Mucosa of rectum (tissue), 2 donors: ENCODE measurements around the gene ICA1.

ENCODE experiments used
- H3K27ac ChIP-seq, 2 donors: one replicate each; pipeline ENCODE4 v1.7.0; 2013; ENCODE audit warnings: inconsistent platforms in 2 of 2, low read depth in 2 of 2, low read length in 2 of 2
- H3K27me3 ChIP-seq, 2 donors: one replicate each; pipeline ENCODE4 v1.7.0; 2013; ENCODE audit warnings: low read length in 2 of 2; ENCODE audit not compliant: control insufficient read depth in 2 of 2, insufficient read depth in 2 of 2
- H3K36me3 ChIP-seq, 2 donors: one replicate each; pipeline ENCODE4 v1.7.0; 2013; ENCODE audit warnings: low read length in 2 of 2; ENCODE audit not compliant: control insufficient read depth in 2 of 2, insufficient read depth in 2 of 2
- H3K4me1 ChIP-seq, 2 donors: one replicate each; pipeline ENCODE4 v1.7.0; 2013; ENCODE audit warnings: low read length in 2 of 2, mild to moderate bottlenecking in 1 of 2; ENCODE audit not compliant: control insufficient read depth in 2 of 2, insufficient read depth in 2 of 2
- H3K4me3 ChIP-seq, 2 donors: one replicate each; pipeline ENCODE4 v1.7.0; 2013; ENCODE audit warnings: low read length in 2 of 2
- H3K9ac ChIP-seq, 2 donors: one replicate each; pipeline ENCODE4 v1.7.0; 2013; ENCODE audit warnings: low read length in 2 of 2, low read depth in 1 of 2, mild to moderate bottlenecking in 1 of 2
- H3K9me3 ChIP-seq, 2 donors: one replicate each; pipeline ENCODE4 v1.7.0; 2013; ENCODE audit warnings: low read length in 2 of 2; ENCODE audit not compliant: control insufficient read depth in 2 of 2
- donor health status: healthy.
- donor health status: Normal muscosa, but diverticular disease.

The ICA1 gene

DNA sequence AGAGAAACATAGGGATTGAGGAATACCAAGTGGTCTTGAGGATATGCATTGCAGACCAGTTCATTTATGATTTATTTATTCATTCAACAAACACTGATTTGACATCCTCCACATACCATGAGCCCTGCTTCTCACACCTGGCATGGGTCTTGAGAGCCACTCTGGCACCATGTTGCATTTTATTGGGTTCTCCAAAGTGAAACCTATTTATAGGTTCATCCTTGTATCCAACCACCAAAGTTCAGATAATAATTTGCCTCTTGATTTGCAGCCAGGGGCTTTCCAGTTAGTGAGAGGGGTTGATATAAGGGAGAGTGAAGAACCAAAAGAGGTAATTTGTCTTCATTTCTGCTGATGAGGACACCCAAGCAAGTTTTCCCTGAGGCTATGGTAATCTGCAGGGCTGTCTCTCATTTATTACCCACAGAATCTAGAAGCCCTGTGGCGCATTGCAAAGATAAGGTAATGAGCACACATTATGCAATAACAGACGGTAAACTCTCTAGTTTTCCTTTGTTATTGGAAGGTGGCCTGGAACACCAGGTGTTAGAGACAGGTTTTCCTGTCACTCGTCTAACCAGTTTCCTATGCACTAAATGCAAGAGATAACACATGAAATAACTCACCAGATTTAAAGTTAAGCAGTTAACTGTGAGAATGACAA, 28.8 kb upstream of the ICA1 start:
- Histone ChIP-seq H3K36me3 (no peaks in the 10 kb centered on the region), H3K9me3 (no peaks in the 10 kb centered on the region), H3K27me3 (no peaks in the 10 kb centered on the region), H3K27ac (no peak overlapping the region), H3K4me3 (no peak overlapping the region), H3K4me1 (peaks cover 2 to 8% of the 10 kb centered on the region in 2 donors), H3K9ac (no peak overlapping the region)

- no peaks in the 10 kb centered on the region for H3K36me3 ChIP-seq
- no peak overlapping the region for H3K4me3 ChIP-seq
- H3K4me1 ChIP-seq: peaks cover 0 to 5% of the 10 kb centered on the region in 2 donors
- no peaks in the 10 kb centered on the region for H3K9me3 ChIP-seq
- H3K9ac ChIP-seq: no peak overlapping the region
- H3K27me3 ChIP-seq: no peaks in the 10 kb centered on the region
- no peak overlapping the region for H3K27ac ChIP-seq
Observed at GRCh38 chr7:8286118-8286517, 24.2 kb upstream of the ICA1 start.

DNA sequence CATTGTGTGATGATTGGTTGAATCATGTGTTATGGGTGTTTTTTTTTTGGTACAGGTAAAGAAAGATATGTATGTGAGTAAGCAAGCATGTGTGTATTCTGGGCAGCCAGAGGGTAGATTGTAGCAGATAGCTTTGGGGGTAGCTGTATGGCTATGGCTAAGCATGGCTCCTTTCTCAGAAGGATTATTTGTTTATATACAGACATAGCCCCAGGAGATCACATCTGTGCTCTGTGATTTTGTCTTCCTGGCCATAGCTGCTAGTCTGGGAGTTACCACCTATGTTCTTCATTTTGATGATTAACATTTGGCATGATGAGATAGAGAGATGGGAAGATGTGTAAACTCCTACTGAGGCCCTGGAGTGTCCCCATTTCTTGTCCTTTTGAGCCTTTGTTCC, 23.2 kb upstream of the ICA1 start:
- Histone ChIP-seq H3K27me3 (no peaks in the 10 kb centered on the region), H3K4me3 (no peak overlapping the region), H3K36me3 (no peaks in the 10 kb centered on the region), H3K4me1 (no peaks in the 10 kb centered on the region), H3K9ac (no peak overlapping the region), H3K27ac (no peak overlapping the region), H3K9me3 (no peaks in the 10 kb centered on the region)

DNA sequence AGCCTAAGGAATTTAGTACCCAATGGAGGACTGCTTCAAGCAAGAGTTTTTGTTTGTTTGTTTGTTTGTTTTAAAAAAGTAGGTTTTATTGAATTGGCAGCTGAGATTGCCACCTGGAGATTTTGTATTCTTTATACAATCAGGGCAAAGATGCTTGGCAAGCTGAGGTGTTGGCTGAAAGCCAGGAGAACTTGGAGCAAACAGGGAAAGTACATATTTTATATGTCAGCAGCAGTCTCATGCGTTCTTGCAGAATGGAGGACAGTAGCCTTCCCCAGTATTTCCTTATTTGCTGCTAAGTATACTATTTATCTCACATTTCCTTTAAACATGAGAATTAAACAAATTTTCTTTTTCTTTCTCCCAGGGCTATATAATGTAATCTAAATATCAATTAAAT, 22.6 kb upstream of the ICA1 start:
- Histone ChIP-seq H3K9me3 (no peaks in the 10 kb centered on the region), H3K9ac (no peak overlapping the region), H3K27ac (no peak overlapping the region), H3K4me3 (no peak overlapping the region), H3K27me3 (no peaks in the 10 kb centered on the region), H3K4me1 (no peaks in the 10 kb centered on the region), H3K36me3 (no peaks in the 10 kb centered on the region)

- H3K4me3 ChIP-seq: no peak overlapping the region
- H3K9ac ChIP-seq: no peak overlapping the region
- H3K27me3 ChIP-seq: no peaks in the 10 kb centered on the region
- no peaks in the 10 kb centered on the region for H3K36me3 ChIP-seq
- H3K9me3 ChIP-seq: no peaks in the 10 kb centered on the region
- no peak overlapping the region for H3K27ac ChIP-seq
- H3K4me1 ChIP-seq: no peaks in the 10 kb centered on the region
Observed at GRCh38 chr7:8283968-8284367, 22.0 kb upstream of the ICA1 start.

GRCh38 chr7:8282871-8283270, 20.9 kb upstream of the ICA1 start:
- no peak overlapping the region for H3K9ac ChIP-seq
- H3K4me3 ChIP-seq: no peak overlapping the region
- no peaks in the 10 kb centered on the region for H3K27me3 ChIP-seq
- no peaks in the 10 kb centered on the region for H3K36me3 ChIP-seq
- H3K27ac ChIP-seq: no peak overlapping the region
- H3K4me1 ChIP-seq: no peaks in the 10 kb centered on the region
- H3K9me3 ChIP-seq: no peaks in the 10 kb centered on the region

- H3K27me3 ChIP-seq: no peaks in the 10 kb centered on the region
- H3K4me1 ChIP-seq: no peaks in the 10 kb centered on the region
- no peaks in the 10 kb centered on the region for H3K36me3 ChIP-seq
- H3K9me3 ChIP-seq: no peaks in the 10 kb centered on the region
- H3K9ac ChIP-seq: no peak overlapping the region
- no peak overlapping the region for H3K27ac ChIP-seq
- H3K4me3 ChIP-seq: no peak overlapping the region
Observed at GRCh38 chr7:8282162-8282561, 20.2 kb upstream of the ICA1 start.

GRCh38 chr7:8278183-8278582, 16.2 kb upstream of the ICA1 start:
- no peaks in the 10 kb centered on the region for H3K9me3 ChIP-seq
- no peak overlapping the region for H3K27ac ChIP-seq
- H3K27me3 ChIP-seq: no peaks in the 10 kb centered on the region
- H3K36me3 ChIP-seq: no peaks in the 10 kb centered on the region
- no peak overlapping the region for H3K4me3 ChIP-seq
- no peak overlapping the region for H3K9ac ChIP-seq
- H3K4me1 ChIP-seq: no peaks in the 10 kb centered on the region

DNA sequence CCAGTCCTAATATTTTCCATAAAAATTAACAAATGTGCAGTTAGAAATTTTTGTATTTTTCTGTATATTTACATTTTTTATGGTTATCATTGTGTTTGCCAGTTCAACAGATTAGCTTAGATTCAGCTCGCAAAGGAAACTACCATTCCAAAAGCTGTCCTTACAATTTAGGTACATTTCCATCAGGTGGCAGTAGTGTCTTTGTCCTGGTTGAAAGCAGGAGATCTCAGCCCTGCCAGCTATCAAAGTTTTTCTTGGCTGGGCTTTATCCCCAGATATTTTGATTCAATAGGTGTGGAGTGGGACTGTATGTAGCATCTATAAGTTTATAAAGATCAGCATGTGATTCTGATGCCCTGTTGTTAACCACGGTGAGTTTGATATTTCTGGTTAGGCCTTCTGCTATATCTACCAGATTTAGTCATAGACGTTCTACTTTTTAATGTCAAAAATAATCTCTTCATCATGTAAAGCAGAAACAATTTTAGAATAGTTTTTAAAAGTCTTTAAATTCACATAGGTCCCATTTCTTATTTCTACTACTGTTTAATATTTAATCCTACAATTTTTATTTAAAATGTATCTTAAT, 15.5 kb upstream of the ICA1 start:
- no peaks in the 10 kb centered on the region for H3K4me1 ChIP-seq
- H3K4me3 ChIP-seq: no peak overlapping the region
- H3K9me3 ChIP-seq: no peaks in the 10 kb centered on the region
- H3K9ac ChIP-seq: no peak overlapping the region
- H3K27me3 ChIP-seq: no peaks in the 10 kb centered on the region
- H3K27ac ChIP-seq: no peak overlapping the region
- no peaks in the 10 kb centered on the region for H3K36me3 ChIP-seq

- Histone ChIP-seq H3K9me3 (no peaks in the 10 kb centered on the region), H3K27ac (no peak overlapping the region), H3K36me3 (no peaks in the 10 kb centered on the region), H3K9ac (no peak overlapping the region), H3K4me1 (no peaks in the 10 kb centered on the region), H3K27me3 (no peaks in the 10 kb centered on the region), H3K4me3 (no peak overlapping the region)
Observed at GRCh38 chr7:8274589-8274988, 12.6 kb upstream of the ICA1 start.
